T follicular helper cell (primary cell): Measurements from ENCODE around the gene GPAM.
A peak's percentile ranks its signal among the peaks of the same experiment; 100 is the strongest.
"Not testable (repeated sequence)": the region's sequence is repeated elsewhere in the genome, so short reads cannot be mapped to it uniquely, and the experiment has no call there.

Experiments used
- DNase-seq: peaks from one replicate; pipeline ENCODE4 v3.0.0-alpha.2; 2020; ENCODE audit warnings: low read depth

GPAM gene

GRCh38 chr10:112135604-112136003, 48.0 kb downstream of the GPAM start:
- no peak for DNase-seq

GRCh38 chr10:112132435-112132834, 51.1 kb downstream of the GPAM start:
- DNase-seq: no peak

GRCh38 chr10:112131996-112132395, 51.6 kb downstream of the GPAM start:
- DNase-seq: no peak

- no peak for DNase-seq
Measured at GRCh38 chr10:112131346-112131745, 52.2 kb downstream of the GPAM start.

GRCh38 chr10:112126901-112127300, 56.7 kb downstream of the GPAM start:
- no peak for DNase-seq

GRCh38 chr10:112126172-112126571, 57.4 kb downstream of the GPAM start:
- no peak for DNase-seq

GRCh38 chr10:112124866-112125265, 58.7 kb downstream of the GPAM start:
- DNase-seq: no peak

GRCh38 chr10:112122827-112123226, 60.7 kb downstream of the GPAM start:
- DNase-seq: no peak

- no peak for DNase-seq
Measured at GRCh38 chr10:112120491-112120890, 63.1 kb downstream of the GPAM start.

- peak; percentile 10 for DNase-seq
Measured at GRCh38 chr10:112115781-112116385, 67.7 kb downstream of the GPAM start.

GRCh38 chr10:112109779-112110178, 73.8 kb downstream of the GPAM start:
- not testable (repeated sequence) for DNase-seq
